ENCODE data around the gene LIMK1. TPM values are rescaled to one million over a fixed set of nuclear protein-coding genes. Genes with fewer than 3 reads are reported as not detected.

LIMK1 gene
- polyA plus RNA-seq, 1 donor (not counting 4 experiments of a cell fraction or from before 2014, with no cell fraction given): 13.3 TPM

DNA sequence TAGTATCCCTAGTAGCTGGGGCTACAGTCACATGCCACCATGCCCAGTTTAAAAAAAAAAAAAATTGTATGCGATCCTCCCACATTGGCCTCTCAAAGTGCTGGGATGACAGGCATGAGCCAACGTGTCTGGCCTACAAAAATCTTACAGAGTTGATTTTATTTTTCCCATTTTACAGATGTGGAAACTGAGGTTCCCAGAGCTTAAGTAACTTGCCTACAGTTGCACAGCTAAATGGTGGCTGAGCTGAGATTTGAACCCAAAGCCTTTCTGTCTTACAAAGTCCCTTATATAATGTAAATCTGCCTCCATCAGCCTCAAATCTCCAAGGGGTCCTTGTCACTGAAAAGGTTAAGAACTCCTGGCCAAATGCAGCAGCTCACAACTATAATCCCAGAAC, 24.6 kb upstream of the LIMK1 start:
- DNase-seq (ENCODE audit: low read depth, low spot score) (no peak), FAIRE-seq (no peak)
- Histone ChIP-seq H3K4me3 (ENCODE audit: control insufficient read depth in 2 of 3, extremely low read depth in 1 of 3, insufficient read depth in 2 of 3, low read depth in 1 of 3, low read length in 3 of 3) (no peak overlapping the region), H3K9ac (ENCODE audit: control insufficient read depth, extremely low read depth, insufficient read depth, low read length) (no peak overlapping the region), H3K4me2 (ENCODE audit: control insufficient read depth, extremely low read depth, insufficient read depth, low read depth, low read length) (no peak overlapping the region), H3K4me1 (ENCODE audit: control insufficient read depth, extremely low read depth, insufficient read depth, low read length) (peaks cover 18% of the 10 kb centered on the region), H3K27me3 (ENCODE audit: control insufficient read depth, extremely low read depth, insufficient read depth, low read length) (peaks cover 21% of the 10 kb centered on the region), H4K20me1 (ENCODE audit: control insufficient read depth, extremely low read depth, insufficient read depth, low read length) (no peaks in the 10 kb centered on the region), H3K9me1 (ENCODE audit: control insufficient read depth, extremely low read depth, insufficient read depth, low read length) (no peaks in the 10 kb centered on the region), H2AFZ (ENCODE audit: control insufficient read depth, low read length) (no peak overlapping the region), H3K9me3 (ENCODE audit: control insufficient read depth, low read depth, low read length) (no peaks in the 10 kb centered on the region), H3K79me2 (ENCODE audit: control insufficient read depth, insufficient read depth, low read length) (no peaks in the 10 kb centered on the region), H3K27ac (ENCODE audit: control insufficient read depth, insufficient read depth, low read length) (no peak overlapping the region), H3K36me3 (ENCODE audit: control insufficient read depth in 2 of 2, extremely low read depth in 1 of 2, insufficient read depth in 2 of 2, low read length in 2 of 2) (no peaks in the 10 kb centered on the region)
- dilution Hi-C loops (cut with MboI; ENCODE audit: extremely low pct_ligation_motif_present, low sequenced_read_pairs): no loop called here
- TF ChIP-seq EZH2 (IDR thresholded peaks at IDR 0.05; ENCODE audit: low read length) (no peak), CTCF (optimal IDR thresholded peaks at IDR 0.05 in 1 of 3, IDR thresholded peaks at IDR 0.05 in 1 of 3, conservative IDR thresholded peaks at IDR 0.05 in 1 of 3; ENCODE audit: extremely low read depth in 1 of 3, insufficient read depth in 2 of 3, low read length in 3 of 3) (no peak)

- Histone ChIP-seq H3K4me2 (ENCODE audit: control insufficient read depth, extremely low read depth, insufficient read depth, low read depth, low read length) (peak overlapping the region; percentile 68), H3K4me3 (ENCODE audit: control insufficient read depth in 2 of 3, extremely low read depth in 1 of 3, insufficient read depth in 2 of 3, low read depth in 1 of 3, low read length in 3 of 3) (peak overlapping the region in 1 of 3 experiments; percentile 50), H2AFZ (ENCODE audit: control insufficient read depth, low read length) (no peak overlapping the region), H3K9me3 (ENCODE audit: control insufficient read depth, low read depth, low read length) (no peaks in the 10 kb centered on the region), H3K4me1 (ENCODE audit: control insufficient read depth, extremely low read depth, insufficient read depth, low read length) (peaks cover 18% of the 10 kb centered on the region), H3K27me3 (ENCODE audit: control insufficient read depth, extremely low read depth, insufficient read depth, low read length) (peaks cover 21% of the 10 kb centered on the region), H3K27ac (ENCODE audit: control insufficient read depth, insufficient read depth, low read length) (no peak overlapping the region), H4K20me1 (ENCODE audit: control insufficient read depth, extremely low read depth, insufficient read depth, low read length) (no peaks in the 10 kb centered on the region), H3K79me2 (ENCODE audit: control insufficient read depth, insufficient read depth, low read length) (no peaks in the 10 kb centered on the region), H3K9ac (ENCODE audit: control insufficient read depth, extremely low read depth, insufficient read depth, low read length) (no peak overlapping the region), H3K36me3 (ENCODE audit: control insufficient read depth in 2 of 2, extremely low read depth in 1 of 2, insufficient read depth in 2 of 2, low read length in 2 of 2) (no peaks in the 10 kb centered on the region), H3K9me1 (ENCODE audit: control insufficient read depth, extremely low read depth, insufficient read depth, low read length) (no peaks in the 10 kb centered on the region)
- dilution Hi-C loops (cut with MboI; ENCODE audit: extremely low pct_ligation_motif_present, low sequenced_read_pairs): no loop called here
- no peak for TF ChIP-seq EZH2 (IDR thresholded peaks at IDR 0.05; ENCODE audit: low read length)
- TF ChIP-seq CTCF (optimal IDR thresholded peaks at IDR 0.05 in 1 of 3, IDR thresholded peaks at IDR 0.05 in 1 of 3, conservative IDR thresholded peaks at IDR 0.05 in 1 of 3; ENCODE audit: extremely low read depth in 1 of 3, insufficient read depth in 2 of 3, low read length in 3 of 3): peak; percentile 22 to 37 (median 34)
- DNase-seq (ENCODE audit: low read depth, low spot score): no peak
- FAIRE-seq: peak; percentile 34
Measured at GRCh38 chr7:74059681-74060588, 23.7 kb upstream of the LIMK1 start.
